Body of pancreas (tissue), 4 donors: ENCODE results near the gene BPHL. TPM values are rescaled to one million over a fixed set of nuclear protein-coding genes. Genes with fewer than 3 reads are reported as not detected.
"Not testable (repeated sequence)": the region's sequence is repeated elsewhere in the genome, so short reads cannot be mapped to it uniquely, and the experiment has no call there.

Experiments
- ATAC-seq: fragments of 150-250 bp; one replicate; pipeline ENCODE4 v1.9.1; 2016
- DNase-seq, 4 donors: peaks; one replicate each; pipeline ENCODE4 v3.0.0-alpha.2; 2019
- H3K27ac ChIP-seq, 4 donors: fragments of 200-600 bp; sonication (generic); 1 replicate in 3 of 4; 2 replicates in 1 of 4; pipeline versions ENCODE4 v1.5.1 to v1.6.1; 2016 to 2019; ENCODE audit warnings: mild to moderate bottlenecking in 1 of 4, mixed read lengths in 1 of 4, moderate library complexity in 1 of 4
- H3K27me3 ChIP-seq, 2 donors: fragments of 200-600 bp; sonication (generic); one replicate each; pipeline ENCODE4 v1.6.0; 2016; ENCODE audit warnings: mild to moderate bottlenecking in 1 of 2
- H3K36me3 ChIP-seq, 2 donors: fragments of 200-600 bp; sonication (generic); replicated peaks in 1 of 2; 2 replicates each; pipeline ENCODE4 v1.5.1; 2016; ENCODE audit warnings: low read depth in 2 of 2; ENCODE audit not compliant: insufficient read depth in 1 of 2
- H3K4me1 ChIP-seq: fragments of 200-600 bp; sonication (generic); one replicate; pipeline ENCODE4 v1.6.0; 2016
- H3K4me3 ChIP-seq, 2 donors: fragments of 200-600 bp; sonication (generic); 1 replicate in 1 of 2; 2 replicates in 1 of 2; pipeline ENCODE4 v1.5.1; 2016 to 2019
- H3K9me3 ChIP-seq, 3 donors: fragments of 200-600 bp; sonication (generic); 1 replicate in 2 of 3; 2 replicates in 1 of 3; pipeline ENCODE4 v1.5.1; 2016
- POLR2A ChIP-seq, 3 donors: fragments of 450-650 bp; IDR thresholded peaks; one replicate each; pipeline ENCODE4 v1.6.1; 2016; ENCODE audit warnings: antibody characterized with exemption in 3 of 3, mild to moderate bottlenecking in 2 of 3
- WGBS, 2 donors: methylation state at CpG; one replicate each; pipeline ENCODE4 v1.1.5; 2017; 5-methylcytosine and 5-hydroxymethylcytosine counted together
- intact Hi-C: fragments of 100-400 bp; cut with DNase I; formaldehyde crosslinking; loops from one replicate; pipeline ENCODE4 v1.15.1; 2023
- total RNA-seq, 2 donors: library from RNA; depleted of rRNA; stranded (reverse); fragments of >200 nt; gene quantifications; one replicate each; pipeline ENCODE4 v1.1.0, GENCODE V29; 2016
- TF ChIP-seq, protein P1 (sequence below), 7 experiments: fragments of 450-650 bp in 4 of 7; fragments of 200-600 bp in 3 of 7; sonication (generic) in 3 of 7; IDR thresholded peaks; one replicate each; pipeline ENCODE4 v1.5.1; 2016 to 2019; ENCODE audit warnings: antibody characterized with exemption in 7 of 7

BPHL gene
- total RNA-seq, 2 donors from 2014 or later: 15.6 to 21.8 TPM

DNA sequence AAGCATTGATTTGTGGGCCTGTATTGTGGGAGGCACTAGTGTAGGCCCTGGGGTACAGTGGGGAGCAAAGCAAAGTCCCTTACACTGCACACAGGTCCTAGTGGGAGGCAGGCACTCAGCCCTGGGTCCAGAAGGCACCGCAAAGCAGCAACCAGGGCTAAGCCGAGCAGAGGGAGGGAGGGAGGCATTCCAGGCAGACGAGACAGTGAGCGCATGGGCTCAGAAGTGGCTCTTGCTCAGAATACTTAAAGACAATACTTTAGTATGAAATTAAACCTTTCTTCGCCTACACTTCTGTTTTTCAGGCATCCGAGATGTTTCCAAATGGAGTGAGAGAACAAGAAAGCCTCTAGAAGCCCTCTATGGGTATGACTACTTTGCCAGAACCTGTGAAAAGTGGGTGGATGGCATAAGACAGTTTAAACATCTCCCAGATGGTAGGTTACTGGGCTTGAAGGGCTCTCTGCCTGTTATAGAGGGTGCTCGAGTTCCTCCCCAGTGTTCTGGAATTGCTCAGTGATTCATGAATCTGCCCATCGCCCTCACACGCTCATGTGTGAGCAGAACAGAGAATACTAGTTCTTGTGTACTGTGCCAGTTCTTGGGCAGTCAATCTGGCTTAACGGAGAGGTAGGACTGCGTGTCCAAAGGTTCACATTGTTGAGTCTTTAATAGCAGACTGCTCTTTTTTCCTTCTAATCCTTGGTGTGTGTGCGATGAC lies 18.7 kb downstream of the BPHL start:
- no peak overlapping the region for H3K4me3 ChIP-seq
- DNase-seq (peak in 3 of 4 donors; percentile 51 to 60 (median 57)), ATAC-seq (peak; percentile 20)
- peaks cover 73% of the 10 kb centered on the region for H3K4me1 ChIP-seq
- no peaks in the 10 kb centered on the region for H3K9me3 ChIP-seq
- H3K27ac ChIP-seq: peak overlapping the region; percentile 70 to 92 (median 89)
- no peaks in the 10 kb centered on the region for H3K36me3 ChIP-seq
- WGBS, 2 donors: 47 to 56% methylated on average over 12 of the region's 12 CpGs
- no peaks in the 10 kb centered on the region for H3K27me3 ChIP-seq
- no peak for TF ChIP-seq POLR2A (IDR thresholded peaks at IDR 0.05)
- TF ChIP-seq, protein P1, sequence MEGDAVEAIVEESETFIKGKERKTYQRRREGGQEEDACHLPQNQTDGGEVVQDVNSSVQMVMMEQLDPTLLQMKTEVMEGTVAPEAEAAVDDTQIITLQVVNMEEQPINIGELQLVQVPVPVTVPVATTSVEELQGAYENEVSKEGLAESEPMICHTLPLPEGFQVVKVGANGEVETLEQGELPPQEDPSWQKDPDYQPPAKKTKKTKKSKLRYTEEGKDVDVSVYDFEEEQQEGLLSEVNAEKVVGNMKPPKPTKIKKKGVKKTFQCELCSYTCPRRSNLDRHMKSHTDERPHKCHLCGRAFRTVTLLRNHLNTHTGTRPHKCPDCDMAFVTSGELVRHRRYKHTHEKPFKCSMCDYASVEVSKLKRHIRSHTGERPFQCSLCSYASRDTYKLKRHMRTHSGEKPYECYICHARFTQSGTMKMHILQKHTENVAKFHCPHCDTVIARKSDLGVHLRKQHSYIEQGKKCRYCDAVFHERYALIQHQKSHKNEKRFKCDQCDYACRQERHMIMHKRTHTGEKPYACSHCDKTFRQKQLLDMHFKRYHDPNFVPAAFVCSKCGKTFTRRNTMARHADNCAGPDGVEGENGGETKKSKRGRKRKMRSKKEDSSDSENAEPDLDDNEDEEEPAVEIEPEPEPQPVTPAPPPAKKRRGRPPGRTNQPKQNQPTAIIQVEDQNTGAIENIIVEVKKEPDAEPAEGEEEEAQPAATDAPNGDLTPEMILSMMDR (IDR thresholded peaks at IDR 0.05): no peak
- intact Hi-C loops: no loop called here

DNA sequence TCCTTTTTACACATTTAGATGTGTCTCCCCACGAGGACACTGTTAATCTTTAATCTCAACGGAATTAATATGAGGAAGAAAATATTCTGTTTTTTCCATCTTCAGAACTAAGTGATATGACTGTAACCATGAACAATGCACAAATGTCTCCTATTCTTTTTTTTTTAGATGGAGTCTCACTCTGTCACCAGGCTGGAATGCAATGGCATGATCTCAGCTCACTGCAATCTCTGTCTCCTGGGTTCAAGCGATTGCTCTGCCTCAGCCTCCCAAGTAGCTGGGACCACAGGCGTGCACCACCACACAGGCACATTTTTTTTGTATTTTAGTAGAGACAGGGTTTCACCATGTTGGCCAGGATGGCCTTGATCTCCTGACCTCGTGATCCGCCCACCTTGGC lies 19.4 kb downstream of the BPHL start:
- H3K36me3 ChIP-seq, DNase-seq, ATAC-seq, H3K9me3 ChIP-seq, H3K27me3 ChIP-seq, intact Hi-C loops, H3K4me3 ChIP-seq: not testable (repeated sequence)
- Histone ChIP-seq H3K4me1 (peaks cover 78% of the 10 kb centered on the region), H3K27ac (peak overlapping the region; percentile 70 to 92 (median 89))
- 46 to 47% methylated on average over 6 of the region's 6 CpGs for WGBS, 2 donors

DNA sequence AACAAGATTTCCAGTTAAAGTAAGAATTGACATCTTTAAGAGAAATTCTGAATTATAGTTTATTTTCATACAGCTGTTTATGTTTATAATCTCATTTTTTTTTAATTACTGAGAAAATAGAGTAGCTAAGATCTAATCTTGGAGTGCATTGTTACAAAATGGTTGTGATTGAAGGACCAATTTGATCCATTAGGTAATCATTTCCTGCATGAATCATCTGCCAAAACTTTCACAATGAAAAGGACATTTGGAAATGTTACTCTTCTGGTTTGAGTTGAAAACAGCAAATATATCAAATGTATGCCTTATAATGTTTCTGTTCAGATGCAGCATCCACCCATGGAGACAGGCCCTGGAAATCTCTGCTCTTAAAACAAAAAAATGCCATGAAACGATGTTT lies 19.8 kb downstream of the BPHL start:
- Histone ChIP-seq H3K4me3 (no peak overlapping the region), H3K9me3 (no peaks in the 10 kb centered on the region), H3K27me3 (no peaks in the 10 kb centered on the region), H3K36me3 (no peaks in the 10 kb centered on the region), H3K4me1 (peaks cover 83% of the 10 kb centered on the region), H3K27ac (peak overlapping the region; percentile 58 to 92 (median 89))
- TF ChIP-seq POLR2A (IDR thresholded peaks at IDR 0.05): no peak
- TF ChIP-seq, protein P1 (IDR thresholded peaks at IDR 0.05): no peak
- no peak for ATAC-seq
- no peak for DNase-seq
- intact Hi-C loops: no loop called here
- 27 to 34% methylated on average over 1 of the region's 1 CpG for WGBS, 2 donors

DNA sequence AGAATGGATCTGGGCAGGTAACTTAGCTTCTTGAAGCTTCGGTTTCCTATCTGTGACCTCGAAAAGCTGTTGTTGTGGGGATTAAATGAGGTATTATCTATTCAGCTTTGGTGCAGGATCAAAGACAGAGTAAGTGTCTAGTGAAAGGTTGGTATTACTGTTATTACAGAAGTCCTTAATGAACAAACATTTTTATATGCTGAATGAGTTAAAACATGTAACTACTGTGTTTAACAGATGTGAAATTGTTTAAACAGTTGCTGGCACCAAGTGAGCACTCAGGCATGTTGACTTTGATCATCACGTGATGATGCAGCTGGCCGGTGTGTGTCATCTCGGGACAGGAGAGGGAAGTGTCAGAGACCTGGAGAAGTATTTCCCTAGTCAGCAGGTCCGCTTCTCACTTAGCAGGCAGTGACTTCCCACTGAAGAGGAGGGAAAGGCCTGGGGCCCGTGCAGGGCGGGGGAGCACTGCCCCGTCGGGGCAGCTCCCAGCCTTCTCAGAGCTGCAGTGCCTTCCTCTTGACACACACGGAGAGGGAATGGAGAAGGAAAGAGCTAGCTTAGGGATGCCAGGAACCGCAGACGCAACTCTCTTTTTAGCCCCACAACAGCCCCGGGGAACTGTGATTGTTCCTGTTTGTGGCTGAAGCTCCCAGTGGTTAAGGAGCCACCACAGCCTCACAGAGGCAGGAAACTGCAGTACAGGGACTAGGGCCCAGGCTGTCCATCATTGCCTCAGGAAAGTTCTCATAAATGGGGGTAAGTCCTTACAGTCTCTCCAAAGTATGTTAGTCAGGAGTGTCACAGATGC lies 20.8 kb downstream of the BPHL start:
- Histone ChIP-seq H3K4me3 (no peak overlapping the region), H3K27me3 (no peaks in the 10 kb centered on the region), H3K27ac (peak overlapping the region; percentile 58 to 92 (median 89)), H3K9me3 (no peaks in the 10 kb centered on the region), H3K4me1 (peaks cover 74% of the 10 kb centered on the region), H3K36me3 (no peaks in the 10 kb centered on the region)
- ATAC-seq: peak; percentile 67
- intact Hi-C loops: no loop called here
- TF ChIP-seq POLR2A (IDR thresholded peaks at IDR 0.05): peak in 2 of 3 donors; percentile 39 to 45
- TF ChIP-seq, protein P1 (IDR thresholded peaks at IDR 0.05): no peak
- 22 to 41% methylated on average over 14 of the region's 14 CpGs for WGBS, 2 donors
- DNase-seq: peak; percentile 77 to 91 (median 85)

DNA sequence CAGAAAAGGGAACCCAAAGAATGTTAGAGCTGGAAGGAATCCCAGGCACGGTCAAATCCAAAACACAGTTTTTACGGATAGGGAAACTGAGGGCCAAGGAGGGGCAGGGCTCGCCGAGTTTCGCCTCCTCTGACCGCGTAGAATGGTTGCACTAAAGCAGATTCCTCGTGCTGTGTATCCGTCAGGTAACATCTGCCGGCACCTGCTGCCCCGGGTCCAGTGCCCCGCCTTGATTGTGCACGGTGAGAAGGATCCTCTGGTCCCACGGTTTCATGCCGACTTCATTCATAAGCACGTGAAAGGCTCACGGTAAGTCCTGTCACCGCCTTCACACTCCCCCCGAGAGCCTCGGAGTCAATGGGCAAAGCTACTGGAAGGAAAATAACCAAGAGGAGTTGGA lies 21.7 kb downstream of the BPHL start:
- ATAC-seq: no peak
- WGBS, 2 donors: 87 to 89% methylated on average over 20 of the region's 20 CpGs
- intact Hi-C loops: no loop called here

More for the DNA sequence above, 21.7 kb downstream of the BPHL start:
- Histone ChIP-seq H3K4me1 (peaks cover 65% of the 10 kb centered on the region), H3K27ac (peak overlapping the region in 3 of 4 donors; percentile 88 to 92 (median 90)), H3K27me3 (no peaks in the 10 kb centered on the region), H3K9me3 (no peaks in the 10 kb centered on the region), H3K36me3 (no peaks in the 10 kb centered on the region), H3K4me3 (no peak overlapping the region)
- TF ChIP-seq POLR2A (IDR thresholded peaks at IDR 0.05): no peak
- no peak for DNase-seq
